Keratinocyte (primary cell): Measurements from ENCODE around the gene ATP2B2.

Experiments
- CTCF ChIP-seq, 3 experiments: IDR thresholded peaks in 1 of 3; conservative IDR thresholded peaks in 1 of 3; optimal IDR thresholded peaks in 1 of 3; 2 replicates in 2 of 3; 3 replicates in 1 of 3; pipeline versions ENCODE3 to v1.5.1; 2011; ENCODE audit warnings: low read length in 3 of 3, mild to moderate bottlenecking in 3 of 3, moderate library complexity in 2 of 3, control low read depth in 1 of 3, inconsistent platforms in 1 of 3; ENCODE audit not compliant: insufficient read depth in 2 of 3; ENCODE audit errors: extremely low read depth in 1 of 3
- EZH2 ChIP-seq: IDR thresholded peaks from one replicate; pipeline ENCODE4 v1.6.1; 2012; ENCODE audit warnings: inconsistent platforms, mild to moderate bottlenecking, low read length, moderate library complexity

DNA sequence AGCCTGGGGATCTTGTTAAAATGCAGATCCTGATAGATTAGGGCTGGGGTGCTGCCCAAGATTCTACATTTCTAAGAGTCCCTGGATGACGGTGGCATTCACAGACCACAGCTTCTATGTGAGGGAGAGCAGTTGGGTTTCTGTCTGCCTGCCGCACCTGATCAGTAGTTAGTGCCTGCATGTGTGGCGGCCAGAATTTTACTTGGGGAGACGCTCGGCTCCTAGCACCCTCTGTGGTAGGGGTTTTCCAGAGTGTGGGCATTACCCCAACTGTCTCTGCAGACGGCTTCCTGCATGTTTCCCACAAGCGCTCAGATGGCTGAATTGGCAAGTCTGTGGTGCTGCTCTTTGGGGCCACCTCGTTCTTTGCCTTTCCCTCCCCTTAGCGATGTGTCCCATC is 220.9 kb downstream of the ATP2B2 start:
- TF ChIP-seq CTCF (optimal IDR thresholded peaks at IDR 0.05 in 1 of 3, IDR thresholded peaks at IDR 0.05 in 1 of 3, conservative IDR thresholded peaks at IDR 0.05 in 1 of 3; ENCODE audit: extremely low read depth in 1 of 3, insufficient read depth in 2 of 3, low read length in 3 of 3) (no peak), EZH2 (no peak)
